Endothelial cell of umbilical vein (primary cell): Measurements from ENCODE around the gene LCOR. TPM values are rescaled to one million over a fixed set of nuclear protein-coding genes. Genes with fewer than 3 reads are reported as not detected.

Source experiments
- BruUV-seq: library from RNA; stranded (reverse); fragments of 400-500 nt; replicated peaks from 2 replicates; lab custom pipeline; 2021; lab: Mats Ljungman, UMichigan
- CTCF ChIA-PET: fragments of 300-600, 350-600 bp; sonication (Branson Sonifier 250); formaldehyde crosslinking; loops from one replicate; lab custom pipeline; 2021; ENCODE audit warnings: antibody characterized with exemption, inconsistent platforms; lab: Charles Lee
- POLR2A ChIA-PET: fragments of 300-600, 350-600 bp; sonication (Branson Sonifier 250); formaldehyde crosslinking; loops from one replicate; lab custom pipeline; 2021; ENCODE audit warnings: antibody characterized with exemption, inconsistent platforms; lab: Charles Lee
- DNase-seq: peaks from one replicate; pipeline ENCODE4 v3.0.0-alpha.2; 2011; ENCODE audit warnings: low read depth, low spot score
- FAIRE-seq: peaks from 2 replicates; lab custom pipeline; 2011; peaks lifted over from hg19 to GRCh38; lab: Jason Lieb, UNC
- H2AFZ ChIP-seq: 2 replicates; pipeline ENCODE4 v1.6.0; 2012; ENCODE audit warnings: low read depth, low read length, control low read depth, inconsistent platforms
- H3K27ac ChIP-seq: 2 replicates; pipeline ENCODE4 v1.5.1; 2011; ENCODE audit warnings: low read depth, mild to moderate bottlenecking, control low read depth, low read length, moderate library complexity; ENCODE audit not compliant: insufficient read depth
- H3K27me3 ChIP-seq, 2 experiments: 2 replicates each; pipeline versions ENCODE4 v1.6.0 to v1.6.1; 2011; ENCODE audit warnings: low read length in 2 of 2, mixed read lengths in 1 of 2; ENCODE audit not compliant: control insufficient read depth in 2 of 2, insufficient read depth in 2 of 2
- H3K36me3 ChIP-seq, 2 experiments: 2 replicates in 1 of 2; 3 replicates in 1 of 2; pipeline ENCODE4 v1.5.1; 2011; ENCODE audit warnings: low read length in 2 of 2, mild to moderate bottlenecking in 1 of 2, moderate library complexity in 1 of 2; ENCODE audit not compliant: control insufficient read depth in 2 of 2, insufficient read depth in 2 of 2; ENCODE audit errors: extremely low read depth in 1 of 2
- H3K4me1 ChIP-seq: 3 replicates; pipeline ENCODE4 v1.5.1; 2011; ENCODE audit warnings: mild to moderate bottlenecking, low read length; ENCODE audit not compliant: control insufficient read depth, insufficient read depth; ENCODE audit errors: extremely low read depth
- H3K4me2 ChIP-seq: 2 replicates; pipeline ENCODE4 v1.6.1; 2011; ENCODE audit warnings: low read length, control low read depth, mixed read lengths; ENCODE audit not compliant: insufficient read depth
- H3K4me3 ChIP-seq, 3 experiments: fragments of 200-600 bp in 1 of 3; sonication (generic), shearing (Covaris generic) in 1 of 3; replicated peaks in 1 of 3; 2 replicates each; pipeline ENCODE4 v1.5.1; 2011 to 2016; ENCODE audit warnings: control low read depth in 3 of 3, low read length in 3 of 3, mild to moderate bottlenecking in 2 of 3, inconsistent platforms in 1 of 3, low read depth in 1 of 3, moderate library complexity in 1 of 3; ENCODE audit not compliant: insufficient read depth in 1 of 3
- H3K79me2 ChIP-seq: 2 replicates; pipeline ENCODE4 v1.6.0; 2012; ENCODE audit warnings: low read length, inconsistent platforms; ENCODE audit not compliant: control insufficient read depth, insufficient read depth
- H3K9ac ChIP-seq: replicated peaks from 2 replicates; pipeline ENCODE3; 2011; ENCODE audit warnings: low read length, control low read depth; ENCODE audit not compliant: insufficient read depth; ENCODE audit errors: extremely low read depth
- H3K9me1 ChIP-seq: replicated peaks from 3 replicates; pipeline ENCODE4 v1.6.0; 2011; ENCODE audit warnings: mild to moderate bottlenecking, low read length; ENCODE audit not compliant: control insufficient read depth, insufficient read depth; ENCODE audit errors: extremely low read depth
- H3K9me3 ChIP-seq: replicated peaks from 2 replicates; pipeline ENCODE4 v1.5.1; 2012; ENCODE audit warnings: low read length, inconsistent platforms; ENCODE audit not compliant: control insufficient read depth, insufficient read depth
- H4K20me1 ChIP-seq: replicated peaks from 2 replicates; pipeline ENCODE3; 2011; ENCODE audit warnings: mild to moderate bottlenecking, low read length; ENCODE audit not compliant: control insufficient read depth, insufficient read depth; ENCODE audit errors: extremely low read depth
- EZH2 ChIP-seq: IDR thresholded peaks from 2 replicates; pipeline ENCODE4 v1.6.1; 2012; ENCODE audit warnings: borderline replicate concordance, low read depth, mild to moderate bottlenecking, moderate library complexity, low read length, inconsistent platforms; ENCODE audit not compliant: severe bottlenecking
- FOS ChIP-seq: IDR thresholded peaks from 2 replicates; pipeline ENCODE4 v1.6.1; 2011; ENCODE audit warnings: mild to moderate bottlenecking, low read length, moderate library complexity, borderline replicate concordance; ENCODE audit not compliant: insufficient read depth
- GATA2 ChIP-seq: IDR thresholded peaks from 2 replicates; pipeline ENCODE4 v1.7.0; 2011; ENCODE audit warnings: low read depth, mild to moderate bottlenecking, moderate library complexity, mixed read lengths, low read length; ENCODE audit not compliant: insufficient read length, insufficient read depth
- JUN ChIP-seq: IDR thresholded peaks from 2 replicates; pipeline ENCODE4 v1.6.1; 2011; ENCODE audit warnings: borderline replicate concordance, low read depth; ENCODE audit not compliant: insufficient read length, insufficient read depth
- MYC ChIP-seq: IDR thresholded peaks from one replicate; pipeline ENCODE4 v1.6.1; 2011; ENCODE audit warnings: mild to moderate bottlenecking, low read depth, low read length
- POLR2A ChIP-seq: IDR thresholded peaks from 2 replicates; pipeline ENCODE4 v1.6.1; 2012; ENCODE audit warnings: low read depth, mild to moderate bottlenecking, control low read depth, low read length
- POLR2AphosphoS5 ChIP-seq: IDR thresholded peaks from 2 replicates; pipeline ENCODE4 v1.6.1; 2012; ENCODE audit warnings: low read depth, mild to moderate bottlenecking, control low read depth, low read length, moderate library complexity; ENCODE audit not compliant: insufficient read depth
- dilution Hi-C: fragments of 300-500 bp; cut with MboI; formaldehyde crosslinking; loops from one replicate; pipeline ENCODE4 v1.15.0; 2019; ENCODE audit warnings: low sequenced_read_pairs; ENCODE audit not compliant: extremely low pct_ligation_motif_present
- intact Hi-C: fragments of 100-400 bp; cut with micrococcal nuclease; formaldehyde crosslinking; loops from one replicate; pipeline ENCODE4 v1.10.0; 2022
- polyA plus RNA-seq, 4 experiments: library from polyadenylated mRNA; depleted of rRNA in 3 of 4; stranded (reverse) in 3 of 4; unstranded in 1 of 4; fragments of >200 nt; gene quantifications; 2 replicates each; pipeline versions ENCODE4 v1.2.1 to v1.2.3, GENCODE V29; 2011 to 2012; ENCODE audit warnings: missing spikeins in 1 of 4
- total RNA-seq: library from RNA; stranded (reverse); gene quantifications from 2 replicates; pipeline ENCODE4 v1.2.3, GENCODE V29; 2021
- TF ChIP-seq, protein P1 (sequence below): IDR thresholded peaks from 2 replicates; pipeline ENCODE4 v1.6.1; 2011; ENCODE audit not compliant: insufficient read depth, insufficient read length
- TF ChIP-seq, protein P2 (sequence below), 2 donors: IDR thresholded peaks; 1 replicate in 1 of 2; 2 replicates in 1 of 2; pipeline ENCODE4 v1.5.1; 2011; ENCODE audit warnings: low read length in 2 of 2, mild to moderate bottlenecking in 2 of 2, moderate library complexity in 2 of 2, control low read depth in 1 of 2, inconsistent platforms in 1 of 2, low read depth in 1 of 2; ENCODE audit not compliant: insufficient read depth in 1 of 2; ENCODE audit errors: extremely low read depth in 1 of 2

The LCOR gene
- total and polyA plus RNA-seq, 2 donors (not counting 3 experiments of a cell fraction or from before 2014, with no cell fraction given), result 11.6 to 39.0 TPM

DNA sequence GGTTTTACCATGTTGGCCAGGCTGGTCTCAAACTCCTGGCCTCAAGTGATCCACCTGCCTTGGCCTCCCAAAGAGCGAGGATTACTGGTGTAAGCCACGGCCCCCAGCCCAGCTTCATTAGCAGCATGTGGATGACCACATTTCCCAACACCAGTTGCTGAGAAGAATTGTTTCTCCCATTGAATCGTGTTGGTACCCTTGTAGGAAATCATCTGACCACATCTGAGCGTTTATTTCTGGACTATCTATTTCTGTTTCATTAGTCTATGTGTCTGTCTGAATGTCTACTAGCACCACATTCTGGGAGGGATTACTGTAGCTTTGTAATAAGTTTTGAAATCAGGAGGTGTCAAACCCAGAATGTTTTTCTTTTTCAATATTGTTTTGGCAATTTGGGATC, 89.6 kb downstream of the LCOR start:
- Histone ChIP-seq H3K9me3 (no peaks in the 10 kb centered on the region), H3K79me2 (peaks cover 35% of the 10 kb centered on the region), H4K20me1 (no peaks in the 10 kb centered on the region), H3K9ac (no peak overlapping the region), H3K4me1 (no peaks in the 10 kb centered on the region), H2AFZ (no peak overlapping the region), H3K9me1 (no peaks in the 10 kb centered on the region), H3K27ac (no peak overlapping the region), H3K4me2 (no peak overlapping the region), H3K36me3 (no peaks in the 10 kb centered on the region), H3K27me3 (no peaks in the 10 kb centered on the region), H3K4me3 (no peak overlapping the region)
- ChIA-PET CTCF (interaction anchor here (0.9 kb wide), 1 partner anchor 104 kb away, joined by 5 read pairs; no protein-coding TSS in a partner anchor), POLR2A (no interaction called here)
- dilution Hi-C loops, result no loop called here
- TF ChIP-seq GATA2 (no peak), JUN (no peak), MYC (no peak), POLR2AphosphoS5 (no peak), POLR2A (no peak), EZH2 (no peak), FOS (no peak)
- TF ChIP-seq, protein P1, sequence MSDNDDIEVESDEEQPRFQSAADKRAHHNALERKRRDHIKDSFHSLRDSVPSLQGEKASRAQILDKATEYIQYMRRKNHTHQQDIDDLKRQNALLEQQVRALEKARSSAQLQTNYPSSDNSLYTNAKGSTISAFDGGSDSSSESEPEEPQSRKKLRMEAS, result no peak
- TF ChIP-seq, protein P2, sequence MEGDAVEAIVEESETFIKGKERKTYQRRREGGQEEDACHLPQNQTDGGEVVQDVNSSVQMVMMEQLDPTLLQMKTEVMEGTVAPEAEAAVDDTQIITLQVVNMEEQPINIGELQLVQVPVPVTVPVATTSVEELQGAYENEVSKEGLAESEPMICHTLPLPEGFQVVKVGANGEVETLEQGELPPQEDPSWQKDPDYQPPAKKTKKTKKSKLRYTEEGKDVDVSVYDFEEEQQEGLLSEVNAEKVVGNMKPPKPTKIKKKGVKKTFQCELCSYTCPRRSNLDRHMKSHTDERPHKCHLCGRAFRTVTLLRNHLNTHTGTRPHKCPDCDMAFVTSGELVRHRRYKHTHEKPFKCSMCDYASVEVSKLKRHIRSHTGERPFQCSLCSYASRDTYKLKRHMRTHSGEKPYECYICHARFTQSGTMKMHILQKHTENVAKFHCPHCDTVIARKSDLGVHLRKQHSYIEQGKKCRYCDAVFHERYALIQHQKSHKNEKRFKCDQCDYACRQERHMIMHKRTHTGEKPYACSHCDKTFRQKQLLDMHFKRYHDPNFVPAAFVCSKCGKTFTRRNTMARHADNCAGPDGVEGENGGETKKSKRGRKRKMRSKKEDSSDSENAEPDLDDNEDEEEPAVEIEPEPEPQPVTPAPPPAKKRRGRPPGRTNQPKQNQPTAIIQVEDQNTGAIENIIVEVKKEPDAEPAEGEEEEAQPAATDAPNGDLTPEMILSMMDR (IDR thresholded peaks at IDR 0.05; ENCODE audit: extremely low read depth in 1 of 2, insufficient read depth in 1 of 2, low read depth in 1 of 2, low read length in 2 of 2), result no peak
- intact Hi-C loops, result no loop called here
- no TSS peak for BruUV-seq
- no peak for FAIRE-seq
- DNase-seq, result no peak
